ENCODE data around the gene GNAL. TPM values are rescaled to one million over a fixed set of nuclear protein-coding genes. Genes with fewer than 3 reads are reported as not detected.

Gene GNAL
- total and polyA plus RNA-seq, 2 of the 4 experiments (the other 2 are of a cell fraction) = 0.15 to 0.36 TPM

- H3K4me1 ChIP-seq (ENCODE audit: control insufficient read depth, insufficient read depth, low read length) = no peaks in the 10 kb centered on the region
- no peak overlapping the region for H4K91ac ChIP-seq (ENCODE audit: insufficient read depth, low read depth, low read length)
- H4K20me1 ChIP-seq (ENCODE audit: insufficient read depth, low read length) = no peaks in the 10 kb centered on the region
- no peak overlapping the region for H4K8ac ChIP-seq (ENCODE audit: low read depth in 2 of 2, low read length in 2 of 2)
- H3K14ac ChIP-seq (replicated peaks; ENCODE audit: low read depth, low read length) = no peak overlapping the region
- no peak overlapping the region for H3K18ac ChIP-seq (ENCODE audit: low read depth, low read length)
- no peak overlapping the region for H2AK5ac ChIP-seq (ENCODE audit: low read depth, low read length)
- H2AK9ac ChIP-seq (replicated peaks; ENCODE audit: low read depth, low read length, poor library complexity) = no peak overlapping the region
- TF ChIP-seq MAZ (IDR thresholded peaks at IDR 0.05; ENCODE audit: borderline replicate concordance, low read depth, low read length) (no peak), MAFK (IDR thresholded peaks at IDR 0.05; ENCODE audit: low read depth, low read length) (no peak), MXI1 (IDR thresholded peaks at IDR 0.05; ENCODE audit: borderline replicate concordance, low read depth, low read length) (no peak), CHD1 (IDR thresholded peaks at IDR 0.05; ENCODE audit: low read depth, low read length) (no peak), NFE2L2 (IDR thresholded peaks at IDR 0.05; ENCODE audit: low read depth, low read length) (no peak), POLR2A (IDR thresholded peaks at IDR 0.05; ENCODE audit: low read depth, low read length) (no peak), BHLHE40 (IDR thresholded peaks at IDR 0.05; ENCODE audit: low read depth, low read length) (no peak), RAD21 (IDR thresholded peaks at IDR 0.05; ENCODE audit: low read length) (no peak), RFX5 (IDR thresholded peaks at IDR 0.05; ENCODE audit: low read depth, low read length) (no peak), USF2 (IDR thresholded peaks at IDR 0.05; ENCODE audit: low read depth, low read length) (no peak), FOS (IDR thresholded peaks at IDR 0.05; ENCODE audit: low read depth, low read length) (no peak), CEBPB (IDR thresholded peaks at IDR 0.05; ENCODE audit: low read depth, low read length) (no peak), ELK1 (IDR thresholded peaks at IDR 0.05; ENCODE audit: borderline replicate concordance, low read depth, low read length) (no peak), RCOR1 (IDR thresholded peaks at IDR 0.05; ENCODE audit: insufficient replicate concordance, low read length) (no peak)
- H2BK120ac ChIP-seq (ENCODE audit: low read depth, low read length) = no peak overlapping the region
- no peak overlapping the region for H4K5ac ChIP-seq (ENCODE audit: low read depth, low read length)
- H3K9ac ChIP-seq (ENCODE audit: low read depth, low read length) = no peak overlapping the region
- H3K4ac ChIP-seq (ENCODE audit: low read depth, low read length) = no peak overlapping the region
- ChIA-PET CTCF (interaction anchor here (0.6 to 2.0 kb wide), 3 partner anchors 73 to 267 kb away, joined by 3 to 6 read pairs (median 6); no protein-coding TSS in a partner anchor), POLR2A (ENCODE audit: unreplicated experiment) (no interaction called here)
- no peaks in the 10 kb centered on the region for H3K9me3 ChIP-seq (ENCODE audit: control insufficient read depth, insufficient read depth, low read length)
- dilution Hi-C loops (cut with HindIII; ENCODE audit: low sequenced_read_pairs, unreplicated experiment) = no loop called here
- H3K56ac ChIP-seq (ENCODE audit: extremely low read depth, insufficient read depth, low read length) = no peak overlapping the region
- no peaks in the 10 kb centered on the region for H3K36me3 ChIP-seq (ENCODE audit: control insufficient read depth, insufficient read depth, low read length)
- no peak overlapping the region for H3K4me2 ChIP-seq (ENCODE audit: low read depth, low read length)
- DNase-seq (no peak), ATAC-seq (ENCODE audit: low read depth) (no peak)
- H2AFZ ChIP-seq (replicated peaks; ENCODE audit: low read length, poor library complexity) = no peak overlapping the region
- no peak overlapping the region for H2BK5ac ChIP-seq (ENCODE audit: low read depth, low read length, poor library complexity, severe bottlenecking)
- H2BK20ac ChIP-seq (ENCODE audit: low read depth, low read length) = no peak overlapping the region
- H3K4me3 ChIP-seq (ENCODE audit: insufficient read depth, low read depth, low read length) = no peak overlapping the region
- no CpG with 5 or more reads among the region's 1 CpG for WGBS, 2 experiments (ENCODE audit: extremely low coverage in 2 of 2, insufficient read length in 1 of 2)
- intact Hi-C loops (cut with micrococcal nuclease) = no loop called here
- no TSS peak for BruUV-seq (replicated peaks)
- no peak overlapping the region for H3K27ac ChIP-seq (ENCODE audit: insufficient read depth, low read length)
- no peak overlapping the region for H3K23ac ChIP-seq (ENCODE audit: low read depth, low read length)
- no peak overlapping the region for H2BK15ac ChIP-seq (ENCODE audit: low read depth, low read length)
- H3K79me1 ChIP-seq (ENCODE audit: low read depth in 1 of 2, low read length in 2 of 2) = no peaks in the 10 kb centered on the region
- no peaks in the 10 kb centered on the region for H3K9me1 ChIP-seq (ENCODE audit: insufficient read depth, low read length)
- H3K27me3 ChIP-seq (ENCODE audit: control insufficient read depth, insufficient read depth, low read length) = peaks cover 26% of the 10 kb centered on the region
- in situ Hi-C loops (cut with MboI; ENCODE audit: low sequenced_read_pairs) = no loop called here
Measured at GRCh38 chr18:11728249-11728648, 39.2 kb downstream of the GNAL start.
